Glutamatergic neuron (in vitro differentiated cells): ENCODE data around the gene POLD2. TPM values are rescaled to one million over a fixed set of nuclear protein-coding genes. Genes with fewer than 3 reads are reported as not detected.

ENCODE experiments used
- DNase-seq: peaks from one replicate; pipeline ENCODE4 v3.0.0; 2022
- H3K27ac Mint-ChIP-seq: one replicate; pipeline ENCODE4 v1.8.0; 2020; ENCODE audit warnings: mild to moderate bottlenecking, mixed read lengths, inconsistent platforms; ENCODE audit not compliant: unreplicated experiment
- H3K27me3 Mint-ChIP-seq: one replicate; pipeline ENCODE4 v1.8.0; 2020; ENCODE audit warnings: mild to moderate bottlenecking, moderate library complexity, mixed read lengths, inconsistent platforms; ENCODE audit not compliant: unreplicated experiment
- H3K36me3 Mint-ChIP-seq: one replicate; pipeline ENCODE4 v1.8.0; 2020; ENCODE audit warnings: mild to moderate bottlenecking, mixed read lengths, inconsistent platforms; ENCODE audit not compliant: unreplicated experiment
- H3K4me1 Mint-ChIP-seq: one replicate; pipeline ENCODE4 v1.8.0; 2020; ENCODE audit warnings: mild to moderate bottlenecking, low read depth, mixed read lengths, inconsistent platforms; ENCODE audit not compliant: unreplicated experiment
- H3K4me3 Mint-ChIP-seq: one replicate; pipeline ENCODE4 v1.8.0; 2020; ENCODE audit warnings: mild to moderate bottlenecking, mixed read lengths, inconsistent platforms; ENCODE audit not compliant: unreplicated experiment
- H3K9me3 Mint-ChIP-seq: one replicate; pipeline ENCODE4 v1.8.0; 2020; ENCODE audit warnings: mild to moderate bottlenecking, moderate library complexity, mixed read lengths, inconsistent platforms; ENCODE audit not compliant: unreplicated experiment
- total RNA-seq: library from RNA; stranded (reverse); fragmentation: NEBNext Ultra II Directional; extraction: Animal tissue kit (Norgen Biotek cat#: 25700); gene quantifications from one replicate; pipeline ENCODE4 v1.2.1, GENCODE V29; 2021; ENCODE audit not compliant: unreplicated experiment
- TF ChIP-seq, protein P1 (sequence below): fragments of 200-600 bp; sonication (generic); IDR thresholded peaks from one replicate; pipeline ENCODE4 v1.5.0; 2021; ENCODE audit not compliant: partially characterized antibody, unreplicated experiment

POLD2 gene
- total RNA-seq, 1 donor from 2014 or later, result 71.2 TPM

DNA sequence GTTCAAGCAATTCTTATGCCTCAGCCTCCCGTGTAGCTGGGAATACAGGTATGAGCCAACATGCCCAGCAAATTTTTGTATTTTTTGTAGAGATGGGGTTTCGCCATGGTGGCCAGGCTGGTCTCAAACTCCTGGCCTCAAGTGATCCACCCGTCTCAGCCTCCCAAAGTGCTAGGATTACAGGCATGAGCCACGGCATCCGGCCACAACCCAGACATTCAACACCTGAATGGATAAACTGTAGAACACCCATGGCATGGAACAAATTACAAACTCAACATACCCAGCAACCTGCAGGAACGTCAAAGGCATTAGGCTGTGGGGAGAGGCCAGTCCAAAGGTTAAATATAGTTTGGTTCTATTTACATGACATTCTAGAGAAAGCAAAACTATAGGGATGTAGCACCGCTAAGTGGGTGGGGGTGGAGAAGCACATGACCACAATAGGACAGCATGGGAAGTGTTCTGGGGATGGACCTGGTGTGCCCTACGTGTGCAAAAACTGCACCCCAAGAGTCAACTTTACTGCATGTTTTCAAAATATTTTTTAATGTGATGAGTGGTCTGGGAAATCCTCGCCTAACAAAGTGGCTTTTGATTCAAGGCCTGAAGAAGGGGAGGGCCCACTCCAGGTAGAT, 51.5 kb downstream of the POLD2 start:
- DNase-seq, result no peak
- peak overlapping the region; percentile 33 for H3K27ac Mint-ChIP-seq
- TF ChIP-seq, protein P1, sequence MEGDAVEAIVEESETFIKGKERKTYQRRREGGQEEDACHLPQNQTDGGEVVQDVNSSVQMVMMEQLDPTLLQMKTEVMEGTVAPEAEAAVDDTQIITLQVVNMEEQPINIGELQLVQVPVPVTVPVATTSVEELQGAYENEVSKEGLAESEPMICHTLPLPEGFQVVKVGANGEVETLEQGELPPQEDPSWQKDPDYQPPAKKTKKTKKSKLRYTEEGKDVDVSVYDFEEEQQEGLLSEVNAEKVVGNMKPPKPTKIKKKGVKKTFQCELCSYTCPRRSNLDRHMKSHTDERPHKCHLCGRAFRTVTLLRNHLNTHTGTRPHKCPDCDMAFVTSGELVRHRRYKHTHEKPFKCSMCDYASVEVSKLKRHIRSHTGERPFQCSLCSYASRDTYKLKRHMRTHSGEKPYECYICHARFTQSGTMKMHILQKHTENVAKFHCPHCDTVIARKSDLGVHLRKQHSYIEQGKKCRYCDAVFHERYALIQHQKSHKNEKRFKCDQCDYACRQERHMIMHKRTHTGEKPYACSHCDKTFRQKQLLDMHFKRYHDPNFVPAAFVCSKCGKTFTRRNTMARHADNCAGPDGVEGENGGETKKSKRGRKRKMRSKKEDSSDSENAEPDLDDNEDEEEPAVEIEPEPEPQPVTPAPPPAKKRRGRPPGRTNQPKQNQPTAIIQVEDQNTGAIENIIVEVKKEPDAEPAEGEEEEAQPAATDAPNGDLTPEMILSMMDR, result no peak
- peaks cover 23% of the 10 kb centered on the region for H3K9me3 Mint-ChIP-seq
- peaks cover 8% of the 10 kb centered on the region for H3K4me1 Mint-ChIP-seq
- H3K36me3 Mint-ChIP-seq, result no peaks in the 10 kb centered on the region
- H3K4me3 Mint-ChIP-seq, result no peak overlapping the region
- H3K27me3 Mint-ChIP-seq, result peaks cover 9% of the 10 kb centered on the region

DNA sequence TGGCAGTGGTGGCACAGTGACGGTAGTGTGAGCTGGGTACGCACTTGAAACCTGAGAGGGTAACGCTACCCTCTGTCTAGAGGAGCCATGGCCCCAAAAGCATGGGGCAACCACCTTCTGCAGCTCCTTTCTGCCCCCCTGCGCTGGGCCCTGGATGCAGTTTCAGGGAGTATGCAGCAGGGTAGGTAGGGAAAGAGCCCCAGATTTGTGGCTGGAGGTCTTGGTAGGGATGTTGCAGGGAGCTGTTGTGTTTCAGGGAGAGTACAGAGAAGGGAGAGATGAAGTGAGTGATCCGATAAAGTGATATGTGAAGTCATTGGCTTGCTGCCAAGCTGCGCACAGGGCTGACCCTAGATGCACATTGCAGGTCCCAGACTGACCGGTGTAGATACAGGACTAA, 55.3 kb downstream of the POLD2 start:
- H3K9me3 Mint-ChIP-seq, result peaks cover 29% of the 10 kb centered on the region
- TF ChIP-seq, protein P1, result no peak
- no peaks in the 10 kb centered on the region for H3K36me3 Mint-ChIP-seq
- DNase-seq, result no peak
- peak overlapping the region; percentile 30 for H3K4me3 Mint-ChIP-seq
- no peak overlapping the region for H3K27ac Mint-ChIP-seq
- peaks cover 13% of the 10 kb centered on the region for H3K27me3 Mint-ChIP-seq
- peaks cover 18% of the 10 kb centered on the region for H3K4me1 Mint-ChIP-seq

DNA sequence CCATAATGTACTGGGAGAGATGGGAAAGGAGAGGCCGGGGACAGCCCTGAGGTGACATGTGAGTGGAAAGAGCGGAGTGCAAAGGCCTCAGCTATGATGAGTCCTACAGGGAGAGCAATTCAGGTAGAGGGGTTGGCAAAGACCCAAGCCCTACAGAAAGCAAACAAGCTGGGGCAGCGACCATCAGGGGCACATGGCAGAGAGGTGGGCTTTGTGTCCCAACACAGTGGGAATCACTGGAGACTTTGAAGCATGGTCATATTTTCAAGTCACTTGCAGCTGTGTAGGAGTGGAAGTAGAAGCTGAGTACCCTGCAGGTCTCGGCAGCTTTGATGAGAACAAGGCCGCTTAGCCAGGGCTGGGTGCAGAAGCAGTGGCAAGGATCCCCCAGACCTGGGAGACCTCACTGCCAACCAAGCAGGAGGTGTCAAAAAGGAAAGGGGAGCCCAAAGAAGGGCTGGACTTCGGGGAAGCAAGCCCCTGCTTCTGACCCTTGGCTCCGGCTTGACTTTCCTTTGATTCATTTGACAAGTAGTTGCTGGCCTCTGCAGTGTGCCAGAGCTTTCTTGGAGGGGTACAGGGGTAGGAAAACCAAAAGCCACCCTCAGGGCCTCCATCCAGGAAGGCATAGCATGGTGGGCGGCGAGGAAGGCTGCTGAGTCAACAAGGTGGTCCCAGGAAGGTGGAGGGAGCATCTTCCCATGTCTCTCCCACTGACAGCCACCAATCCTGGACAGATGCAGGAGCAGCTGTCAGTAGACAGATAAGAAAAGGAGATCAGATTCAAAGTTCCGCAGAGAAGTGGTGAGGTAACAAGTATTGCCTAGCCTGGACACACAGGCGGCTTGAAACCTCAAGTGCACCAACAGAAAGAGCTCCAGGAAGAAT, 56.0 kb downstream of the POLD2 start:
- Mint-ChIP-seq H3K4me3 (peak overlapping the region; percentile 53), H3K36me3 (no peaks in the 10 kb centered on the region), H3K4me1 (peaks cover 18% of the 10 kb centered on the region), H3K27me3 (peaks cover 16% of the 10 kb centered on the region), H3K27ac (peak overlapping the region; percentile 59), H3K9me3 (peaks cover 28% of the 10 kb centered on the region)
- TF ChIP-seq, protein P1, result no peak
- no peak for DNase-seq

DNA sequence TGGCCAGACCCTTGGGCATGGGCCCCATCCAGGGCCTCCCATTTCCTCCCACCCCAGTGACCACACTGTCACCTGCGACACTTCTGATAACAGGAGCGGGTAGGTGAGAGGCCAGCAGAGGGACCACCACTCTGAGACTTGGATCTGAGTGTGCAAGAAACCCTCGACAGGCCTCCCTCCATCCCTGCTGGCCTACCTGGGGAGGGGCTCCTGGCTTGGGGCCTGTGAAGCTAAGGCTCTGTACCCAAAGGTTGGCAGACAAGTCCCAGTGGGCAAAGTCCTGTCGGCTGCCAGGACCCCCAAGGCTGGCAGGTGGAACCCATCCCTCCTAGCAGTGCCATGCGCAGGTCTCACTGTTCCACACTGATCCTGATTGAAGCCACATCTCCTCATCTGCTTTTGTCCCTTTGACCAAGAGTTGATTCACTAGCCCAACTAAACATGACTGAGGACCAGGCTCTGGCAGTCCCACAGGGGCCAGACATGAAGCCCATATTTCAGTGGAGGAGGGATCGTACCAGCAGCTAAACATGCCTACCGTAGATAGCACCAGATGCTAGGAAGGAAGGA, 56.8 kb downstream of the POLD2 start:
- TF ChIP-seq, protein P1, result no peak
- Mint-ChIP-seq H3K9me3 (peaks cover 24% of the 10 kb centered on the region), H3K36me3 (no peaks in the 10 kb centered on the region), H3K27ac (peak overlapping the region; percentile 40), H3K4me1 (peaks cover 17% of the 10 kb centered on the region), H3K4me3 (peak overlapping the region; percentile 53), H3K27me3 (peaks cover 14% of the 10 kb centered on the region)
- DNase-seq, result no peak
